Osteoblast (primary cell): ENCODE data around the gene LAPTM5. TPM values are rescaled to one million over a fixed set of nuclear protein-coding genes. Genes with fewer than 3 reads are reported as not detected.
A peak's percentile ranks its signal among the peaks of the same experiment; 100 is the strongest.

Source experiments
- DNase-seq: peaks from one replicate; pipeline ENCODE4 v3.0.0; 2011; ENCODE audit warnings: low spot score, mixed read lengths; ENCODE audit not compliant: insufficient read length; ENCODE audit errors: missing footprints
- H2AFZ ChIP-seq: 2 replicates; pipeline ENCODE4 v1.6.0; 2011; ENCODE audit warnings: mild to moderate bottlenecking, low read length
- H3K27ac ChIP-seq: 2 replicates; pipeline ENCODE4 v1.5.1; 2011; ENCODE audit warnings: mild to moderate bottlenecking, low read depth, low read length, moderate library complexity
- H3K27me3 ChIP-seq: 2 replicates; pipeline ENCODE4 v1.6.0; 2012; ENCODE audit warnings: mild to moderate bottlenecking, control low read depth, inconsistent platforms, low read length, moderate library complexity; ENCODE audit not compliant: insufficient read depth
- H3K36me3 ChIP-seq: 2 replicates; pipeline ENCODE4 v1.5.1; 2011; ENCODE audit warnings: mild to moderate bottlenecking, low read length, control low read depth, moderate library complexity; ENCODE audit not compliant: insufficient read depth
- H3K4me1 ChIP-seq: 2 replicates; pipeline ENCODE4 v1.5.1; 2011; ENCODE audit warnings: mild to moderate bottlenecking, low read length, control low read depth, moderate library complexity; ENCODE audit not compliant: insufficient read depth
- H3K4me2 ChIP-seq: 2 replicates; pipeline ENCODE4 v1.6.0; 2011; ENCODE audit warnings: mild to moderate bottlenecking, low read length; ENCODE audit not compliant: insufficient read depth
- H3K4me3 ChIP-seq: fragments of 200-600 bp; sonication (generic); 3 replicates; pipeline ENCODE4 v1.5.1; 2012; ENCODE audit warnings: mild to moderate bottlenecking, low read length, inconsistent platforms; ENCODE audit not compliant: insufficient read depth
- H3K79me2 ChIP-seq: 2 replicates; pipeline ENCODE4 v1.6.0; 2012; ENCODE audit warnings: mild to moderate bottlenecking, low read length, control low read depth, inconsistent platforms; ENCODE audit not compliant: insufficient read depth
- H3K9me3 ChIP-seq: 2 replicates; pipeline ENCODE4 v1.5.1; 2011; ENCODE audit warnings: low read depth, low read length, control low read depth
- H4K20me1 ChIP-seq: 2 replicates; pipeline ENCODE4 v1.6.0; 2012; ENCODE audit warnings: mild to moderate bottlenecking, low read length, control low read depth; ENCODE audit not compliant: insufficient read depth
- CTCF ChIP-seq: IDR thresholded peaks from 2 replicates; pipeline ENCODE4 v1.5.1; 2011; ENCODE audit warnings: mild to moderate bottlenecking, low read depth, low read length, moderate library complexity; ENCODE audit errors: extremely low read depth
- total RNA-seq: library from RNA; depleted of rRNA; stranded (reverse); fragments of >200 nt; gene quantifications from 2 replicates; pipeline ENCODE4 v1.2.3, GENCODE V29; 2012

The LAPTM5 gene
- total RNA-seq, 1 donor, result 0.72 TPM

- TF ChIP-seq CTCF, result no peak
- Histone ChIP-seq H3K4me2 (no peak overlapping the region), H3K27ac (no peak overlapping the region), H4K20me1 (no peaks in the 10 kb centered on the region), H3K4me3 (no peak overlapping the region), H3K36me3 (no peaks in the 10 kb centered on the region), H3K27me3 (peaks cover 3% of the 10 kb centered on the region), H3K9me3 (no peaks in the 10 kb centered on the region), H2AFZ (no peak overlapping the region), H3K4me1 (peaks cover 9% of the 10 kb centered on the region), H3K79me2 (no peaks in the 10 kb centered on the region)
- DNase-seq, result peak; percentile 64
Measured at GRCh38 chr1:30773722-30774358, 16.3 kb upstream of the LAPTM5 start.

- Histone ChIP-seq H3K4me3 (no peak overlapping the region), H3K79me2 (no peaks in the 10 kb centered on the region), H3K4me2 (no peak overlapping the region), H2AFZ (no peak overlapping the region), H3K27me3 (peaks cover 3% of the 10 kb centered on the region), H4K20me1 (no peaks in the 10 kb centered on the region), H3K4me1 (no peaks in the 10 kb centered on the region), H3K36me3 (no peaks in the 10 kb centered on the region), H3K9me3 (no peaks in the 10 kb centered on the region), H3K27ac (no peak overlapping the region)
- TF ChIP-seq CTCF, result no peak
- peak; percentile 21 for DNase-seq
Measured at GRCh38 chr1:30771005-30771404, 13.4 kb upstream of the LAPTM5 start.

GRCh38 chr1:30770150-30770549 is 12.6 kb upstream of the LAPTM5 start:
- H3K9me3 ChIP-seq, result no peaks in the 10 kb centered on the region
- H3K27me3 ChIP-seq, result peaks cover 3% of the 10 kb centered on the region
- TF ChIP-seq CTCF, result no peak
- no peaks in the 10 kb centered on the region for H3K36me3 ChIP-seq
- H2AFZ ChIP-seq, result no peak overlapping the region
- no peak overlapping the region for H3K4me3 ChIP-seq
- peak; percentile 49 for DNase-seq
- H3K79me2 ChIP-seq, result no peaks in the 10 kb centered on the region
- no peak overlapping the region for H3K27ac ChIP-seq
- no peak overlapping the region for H3K4me2 ChIP-seq
- no peaks in the 10 kb centered on the region for H4K20me1 ChIP-seq
- H3K4me1 ChIP-seq, result no peaks in the 10 kb centered on the region

GRCh38 chr1:30768830-30769718 is 11.5 kb upstream of the LAPTM5 start:
- peaks cover 1% of the 10 kb centered on the region for H3K4me1 ChIP-seq
- H4K20me1 ChIP-seq, result no peaks in the 10 kb centered on the region
- H3K79me2 ChIP-seq, result no peaks in the 10 kb centered on the region
- no peaks in the 10 kb centered on the region for H3K36me3 ChIP-seq
- H3K4me2 ChIP-seq, result no peak overlapping the region
- no peak overlapping the region for H3K27ac ChIP-seq
- peak; percentile 73 for DNase-seq
- H3K4me3 ChIP-seq, result no peak overlapping the region
- TF ChIP-seq CTCF, result no peak
- peaks cover 1% of the 10 kb centered on the region for H3K27me3 ChIP-seq
- H3K9me3 ChIP-seq, result no peaks in the 10 kb centered on the region
- no peak overlapping the region for H2AFZ ChIP-seq
